B cell (primary cell): ENCODE data around the gene DHX34.

Experiments
- EZH2 ChIP-seq: IDR thresholded peaks from 2 replicates; pipeline ENCODE4 v1.6.1; 2012; ENCODE audit warnings: borderline replicate concordance, low read depth, mild to moderate bottlenecking, moderate library complexity, low read length; ENCODE audit not compliant: insufficient read depth, poor library complexity, severe bottlenecking
- TF ChIP-seq, protein P1 (sequence below): fragments of 200-600 bp; IDR thresholded peaks from one replicate; pipeline ENCODE4 v1.8.0; 2022; ENCODE audit warnings: antibody characterized with exemption, mild to moderate bottlenecking

- TF ChIP-seq, protein P1, sequence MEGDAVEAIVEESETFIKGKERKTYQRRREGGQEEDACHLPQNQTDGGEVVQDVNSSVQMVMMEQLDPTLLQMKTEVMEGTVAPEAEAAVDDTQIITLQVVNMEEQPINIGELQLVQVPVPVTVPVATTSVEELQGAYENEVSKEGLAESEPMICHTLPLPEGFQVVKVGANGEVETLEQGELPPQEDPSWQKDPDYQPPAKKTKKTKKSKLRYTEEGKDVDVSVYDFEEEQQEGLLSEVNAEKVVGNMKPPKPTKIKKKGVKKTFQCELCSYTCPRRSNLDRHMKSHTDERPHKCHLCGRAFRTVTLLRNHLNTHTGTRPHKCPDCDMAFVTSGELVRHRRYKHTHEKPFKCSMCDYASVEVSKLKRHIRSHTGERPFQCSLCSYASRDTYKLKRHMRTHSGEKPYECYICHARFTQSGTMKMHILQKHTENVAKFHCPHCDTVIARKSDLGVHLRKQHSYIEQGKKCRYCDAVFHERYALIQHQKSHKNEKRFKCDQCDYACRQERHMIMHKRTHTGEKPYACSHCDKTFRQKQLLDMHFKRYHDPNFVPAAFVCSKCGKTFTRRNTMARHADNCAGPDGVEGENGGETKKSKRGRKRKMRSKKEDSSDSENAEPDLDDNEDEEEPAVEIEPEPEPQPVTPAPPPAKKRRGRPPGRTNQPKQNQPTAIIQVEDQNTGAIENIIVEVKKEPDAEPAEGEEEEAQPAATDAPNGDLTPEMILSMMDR = no peak
- no peak for TF ChIP-seq EZH2
These were observed 30.3 kb downstream of the DHX34 start for GRCh38 chr19:47379381-47379938.
